HepG2 (cell line): ENCODE measurements around the gene HECA. TPM values are rescaled to one million over a fixed set of nuclear protein-coding genes. Genes with fewer than 3 reads are reported as not detected.
A peak's percentile ranks its signal among the peaks of the same experiment; 100 is the strongest.

Source experiments
- ARID4A ChIP-seq: sonication (generic); formaldehyde crosslinking; IDR thresholded peaks from 2 replicates; pipeline ENCODE4 v1.5.0; 2020; ENCODE audit warnings: mild to moderate bottlenecking, missing genetic modification reagents, borderline replicate concordance
- CAMTA2 ChIP-seq: sonication (generic); formaldehyde crosslinking; IDR thresholded peaks from 2 replicates; pipeline ENCODE4 v1.4.0; 2020; ENCODE audit warnings: mild to moderate bottlenecking, missing genetic modification reagents, borderline replicate concordance
- HINFP ChIP-seq: sonication (generic); formaldehyde crosslinking; IDR thresholded peaks from 2 replicates; pipeline ENCODE4 v1.4.0; 2020; ENCODE audit warnings: low read depth, mild to moderate bottlenecking, missing genetic modification reagents
- NPAS2 ChIP-seq: sonication (generic); formaldehyde crosslinking; IDR thresholded peaks from 2 replicates; pipeline ENCODE4 v1.8.0; 2022; ENCODE audit warnings: mild to moderate bottlenecking, missing genetic modification reagents, borderline replicate concordance
- POGZ ChIP-seq: sonication (generic); formaldehyde crosslinking; IDR thresholded peaks from 2 replicates; pipeline ENCODE4 v1.4.0; 2020; ENCODE audit warnings: mild to moderate bottlenecking, missing genetic modification reagents
- RORA ChIP-seq: sonication (generic); formaldehyde crosslinking; IDR thresholded peaks from 2 replicates; pipeline ENCODE4 v1.5.0; 2020; ENCODE audit warnings: mild to moderate bottlenecking, missing genetic modification reagents, moderate library complexity
- RXRB ChIP-seq: IDR thresholded peaks from 2 replicates; pipeline ENCODE4 v1.6.1; 2016; ENCODE audit warnings: borderline replicate concordance, missing genetic modification reagents, missing compliant biosample characterization
- SNAI1 ChIP-seq: sonication (generic); formaldehyde crosslinking; IDR thresholded peaks from 2 replicates; pipeline ENCODE4 v1.5.0; 2020; ENCODE audit warnings: mild to moderate bottlenecking, missing genetic modification reagents, borderline replicate concordance
- SP1 ChIP-seq, 2 experiments: fragments of 450-650 bp in 1 of 2; sonication (generic) in 1 of 2; formaldehyde crosslinking in 1 of 2; IDR thresholded peaks; 2 replicates each; pipeline versions ENCODE4 v1.4.0 to v1.6.1; 2016 to 2020; ENCODE audit warnings: missing genetic modification reagents in 1 of 2
- ZNF232 ChIP-seq: sonication (generic); formaldehyde crosslinking; IDR thresholded peaks from 2 replicates; pipeline ENCODE4 v1.4.0; 2020; ENCODE audit warnings: missing genetic modification reagents, borderline replicate concordance
- ZNF317 ChIP-seq: sonication (generic); formaldehyde crosslinking; IDR thresholded peaks from 2 replicates; pipeline ENCODE4 v1.5.0; 2020; ENCODE audit warnings: mild to moderate bottlenecking, missing genetic modification reagents
- ZNF318 ChIP-seq: sonication (generic); formaldehyde crosslinking; IDR thresholded peaks from 2 replicates; pipeline ENCODE4 v1.4.0; 2020; ENCODE audit warnings: mild to moderate bottlenecking, missing genetic modification reagents
- ZNF331 ChIP-seq: sonication (generic); formaldehyde crosslinking; IDR thresholded peaks from 2 replicates; pipeline ENCODE4 v1.4.0; 2020; ENCODE audit warnings: missing genetic modification reagents
- ZNF333 ChIP-seq: sonication (generic); formaldehyde crosslinking; IDR thresholded peaks from 2 replicates; pipeline ENCODE4 v1.4.0; 2020; ENCODE audit warnings: mild to moderate bottlenecking, missing genetic modification reagents, borderline replicate concordance
- ZNF839 ChIP-seq: sonication (generic); formaldehyde crosslinking; IDR thresholded peaks from 2 replicates; pipeline ENCODE4 v1.4.0; 2020; ENCODE audit warnings: missing genetic modification reagents, mild to moderate bottlenecking, borderline replicate concordance
- polyA plus RNA-seq, 8 experiments: library from polyadenylated mRNA; depleted of rRNA in 3 of 8; stranded (reverse) in 7 of 8; unstranded in 1 of 8; fragments of >200 nt; fragmentation: Illumina TruSeq in 4 of 8; extraction: Trizol in 4 of 8; gene quantifications; 2 replicates each; pipeline versions ENCODE4 v1.2.1 to v1.2.3, GENCODE V29; 2011 to 2016; ENCODE audit warnings: low read depth in 4 of 8, missing spikeins in 1 of 8, mixed read lengths in 1 of 8; ENCODE audit not compliant: insufficient read depth in 1 of 8
- total RNA-seq, 5 experiments: library from RNA; depleted of rRNA; stranded (reverse); fragments of >200 nt; fragmentation: Illumina TruSeq; extraction: Trizol; gene quantifications; 2 replicates each; pipeline ENCODE4 v1.2.3, GENCODE V29; 2016; ENCODE audit warnings: low read depth in 1 of 5

The HECA gene
- total and polyA plus RNA-seq, 2 of the 13 experiments (the other 11 are each of a cell fraction or from before 2014, with no cell fraction given), result 0.18 to 0.49 TPM

GRCh38 chr6:139219271-139219729 lies 84.4 kb downstream of the HECA start (continued):
- TF ChIP-seq RXRB (CRISPR knock-in tag) (peak; percentile 55; the same call in 1 of the 2 replicates), HINFP (CRISPR knock-in tag) (no peak), ZNF333 (CRISPR knock-in tag) (no peak), ZNF318 (CRISPR knock-in tag) (no peak), SNAI1 (CRISPR knock-in tag) (no peak), ZNF839 (CRISPR knock-in tag) (peak; percentile 82; the same call in 1 of the 2 replicates), POGZ (CRISPR knock-in tag) (peak; percentile 36; the same call in 1 of the 2 replicates), SP1 (IDR thresholded peaks at IDR 0.05) (no peak), SP1 (CRISPR knock-in tag; IDR thresholded peaks at IDR 0.05) (no peak), ARID4A (CRISPR knock-in tag) (no peak), ZNF232 (CRISPR knock-in tag) (no peak), NPAS2 (CRISPR knock-in tag) (no peak), ZNF317 (CRISPR knock-in tag) (no peak), RORA (CRISPR knock-in tag) (no peak), CAMTA2 (CRISPR knock-in tag) (no peak), ZNF331 (CRISPR knock-in tag) (peak; percentile 81; the same call in 1 of the 2 replicates)
